ENCODE results near the gene OPHN1.
A peak's percentile ranks its signal among the peaks of the same experiment; 100 is the strongest.

The OPHN1 gene

DNA sequence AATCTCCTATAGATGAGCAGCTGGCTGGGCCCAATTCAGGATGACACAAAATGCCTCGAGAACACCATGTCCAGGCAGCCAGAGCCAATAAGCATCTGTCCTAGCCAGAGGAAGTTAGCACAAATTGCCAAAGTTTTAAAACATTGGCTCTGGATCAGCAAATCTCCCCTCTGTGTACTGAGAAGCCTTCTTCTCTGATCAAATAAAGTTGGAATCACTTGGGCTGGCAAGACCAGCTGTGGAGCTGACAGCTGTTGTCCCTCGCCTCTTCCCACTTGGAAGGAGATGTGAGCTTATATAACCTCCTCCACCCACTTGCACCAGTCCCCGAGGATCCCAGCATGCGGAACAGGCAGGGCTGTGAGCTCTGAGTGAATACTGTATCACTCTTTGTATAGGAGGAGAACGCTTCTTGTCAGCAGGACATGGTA lies 183.9 kb downstream of the OPHN1 start:
- no peak for DNase-seq (ENCODE audit: low read depth)

GRCh38 chrX:68238568-68238967 lies 194.7 kb downstream of the OPHN1 start:
- no peak for DNase-seq (ENCODE audit: low read depth)

GRCh38 chrX:68234171-68234910 lies 199.0 kb downstream of the OPHN1 start:
- no peak for DNase-seq (ENCODE audit: low read depth)

DNA sequence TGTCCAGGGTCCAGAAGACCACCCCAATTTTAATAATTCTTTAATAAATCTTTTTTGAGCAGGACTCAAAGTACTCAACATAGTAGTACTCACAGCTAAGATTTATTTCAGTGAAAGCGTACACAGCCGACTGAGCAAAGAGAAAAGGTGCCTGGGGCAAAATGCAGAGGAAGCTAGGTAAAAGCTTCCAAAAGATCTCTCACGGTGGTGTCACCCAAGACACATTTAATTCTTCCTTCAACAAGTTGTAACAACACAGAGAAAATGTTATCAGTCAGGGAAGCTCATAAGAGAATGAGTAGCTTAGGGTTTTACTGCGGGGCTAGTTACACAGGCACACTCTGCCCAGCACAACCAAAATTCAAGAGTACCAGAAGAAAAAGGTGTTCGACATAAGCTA lies 201.1 kb downstream of the OPHN1 start:
- DNase-seq (ENCODE audit: low read depth): no peak

- DNase-seq (ENCODE audit: low read depth): no peak
Observed at GRCh38 chrX:68209008-68209407, 224.3 kb downstream of the OPHN1 start.

DNA sequence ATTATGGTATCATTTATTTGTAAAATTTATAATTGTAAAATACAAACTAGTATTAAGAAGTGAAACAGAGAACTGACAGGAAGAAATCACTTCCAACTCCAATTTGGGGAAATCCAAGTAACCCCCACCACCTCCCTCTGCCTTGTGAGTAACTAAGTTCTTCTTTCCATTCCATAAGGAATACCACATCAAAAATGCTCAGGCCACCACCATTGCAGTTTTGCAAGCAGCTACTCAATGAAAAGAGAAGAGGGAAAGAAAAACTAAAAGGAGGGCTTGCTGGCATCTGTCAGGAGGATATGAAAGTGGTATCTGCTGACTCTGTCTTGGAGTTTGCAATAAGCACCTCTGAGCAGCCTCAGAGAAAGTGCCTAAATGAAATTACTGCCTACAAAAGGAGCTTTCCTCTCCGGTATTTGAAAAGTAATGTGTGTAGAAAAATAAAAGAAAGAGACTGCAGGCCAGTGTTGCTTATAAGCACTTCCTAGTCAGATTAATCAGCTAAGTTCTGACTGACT lies 228.7 kb downstream of the OPHN1 start:
- no peak for DNase-seq (ENCODE audit: low read depth)

- no peak for DNase-seq (ENCODE audit: low read depth)
Observed at GRCh38 chrX:68203646-68204045, 229.6 kb downstream of the OPHN1 start.

- no peak for DNase-seq (ENCODE audit: low read depth)
Observed at GRCh38 chrX:68203211-68203610, 230.1 kb downstream of the OPHN1 start.

DNA sequence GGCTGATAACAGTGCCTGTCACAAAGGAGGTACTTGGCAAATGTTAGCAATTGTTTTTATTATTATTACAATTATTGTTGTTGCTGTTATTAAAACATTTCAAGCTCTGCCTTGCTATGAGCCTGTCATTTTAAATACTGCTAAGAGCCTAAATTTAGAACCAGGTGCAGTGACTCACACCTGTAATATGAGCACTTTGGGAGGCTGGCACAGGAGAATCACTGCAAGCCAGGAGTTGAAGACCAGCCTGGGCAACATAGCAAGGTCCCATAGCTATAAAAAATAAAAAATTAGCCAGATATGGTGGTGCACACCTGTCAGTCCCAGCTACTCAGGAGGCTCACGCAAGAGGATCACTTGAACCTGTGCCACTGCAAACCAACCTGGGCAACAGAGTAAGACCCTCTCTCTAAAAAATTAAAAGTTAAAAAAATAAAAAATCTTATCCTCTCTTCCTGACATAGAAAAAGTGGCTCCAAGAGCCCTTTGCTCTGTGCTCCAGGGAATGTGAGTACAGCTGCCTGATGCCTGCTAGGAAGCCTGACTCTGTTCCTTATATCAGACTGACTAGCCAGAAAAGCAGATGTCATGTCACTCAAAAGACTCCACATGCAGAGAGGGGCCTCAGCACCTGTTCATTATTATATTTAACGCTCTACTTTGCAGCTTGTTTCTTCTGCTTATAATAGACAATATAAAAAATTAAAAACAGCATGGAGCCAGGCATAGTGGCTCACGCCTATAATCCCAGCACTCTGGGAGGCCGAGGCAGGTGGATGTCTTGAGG lies 234.0 kb downstream of the OPHN1 start:
- DNase-seq (ENCODE audit: low read depth): no peak

DNA sequence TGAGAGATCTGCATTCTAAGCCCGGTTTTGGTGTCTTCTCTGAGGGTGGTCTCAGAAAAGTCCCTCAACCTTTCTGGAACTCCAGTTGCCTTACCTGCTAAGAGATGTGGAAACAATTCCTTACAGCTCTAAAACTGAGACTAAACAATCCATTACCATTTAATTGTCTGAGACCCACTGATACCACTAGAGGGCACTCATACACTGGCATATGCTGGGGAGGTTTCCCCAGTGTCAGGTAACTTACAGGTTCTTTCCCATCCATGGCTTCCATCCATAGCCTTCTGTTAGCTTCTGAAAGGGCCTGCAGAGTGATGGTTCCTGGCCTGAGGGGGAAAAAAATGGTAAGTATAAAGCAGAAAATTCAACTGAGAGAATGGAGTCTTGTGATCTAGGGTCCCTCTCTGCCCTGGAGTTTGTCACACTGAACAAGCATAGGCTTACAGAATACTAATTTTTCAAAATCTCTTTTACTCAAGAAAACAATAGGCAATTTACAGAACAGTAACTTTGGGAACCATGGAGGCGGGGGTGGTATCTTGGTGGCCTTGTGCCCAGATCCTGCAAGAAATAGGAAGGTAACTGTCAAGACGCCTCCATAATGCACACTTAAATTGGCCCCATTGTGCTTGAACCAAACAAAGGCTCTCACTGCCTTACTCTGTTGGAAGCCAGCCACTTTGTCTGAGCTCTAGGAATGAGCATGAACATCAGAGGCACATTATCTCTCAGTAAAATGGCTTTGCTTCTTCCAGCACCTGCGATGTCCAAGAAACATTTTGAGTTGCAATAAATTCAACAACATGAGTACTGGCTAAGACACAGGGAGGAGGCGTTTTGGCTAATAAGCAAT lies 236.1 kb downstream of the OPHN1 start:
- DNase-seq (ENCODE audit: low read depth): no peak

DNA sequence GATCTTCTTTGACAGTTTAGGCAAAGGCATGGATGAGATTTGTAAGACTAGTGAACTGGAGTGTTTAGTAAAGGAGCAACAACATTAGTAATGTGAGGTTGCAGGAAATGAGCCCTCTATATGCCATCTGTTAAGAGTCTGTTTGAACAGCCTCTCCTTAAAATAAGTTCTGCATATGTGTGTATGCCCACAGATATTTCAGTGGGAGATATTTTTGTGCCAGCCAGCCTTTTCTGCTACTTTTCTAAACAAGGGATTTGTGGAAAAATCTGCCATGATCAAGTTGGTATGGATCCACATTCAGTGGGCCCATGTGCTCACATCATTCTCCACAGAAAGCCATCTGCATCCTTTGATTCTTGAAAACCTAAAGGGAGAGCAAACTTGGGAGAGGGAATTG lies 237.7 kb downstream of the OPHN1 start:
- no peak for DNase-seq (ENCODE audit: low read depth)

DNA sequence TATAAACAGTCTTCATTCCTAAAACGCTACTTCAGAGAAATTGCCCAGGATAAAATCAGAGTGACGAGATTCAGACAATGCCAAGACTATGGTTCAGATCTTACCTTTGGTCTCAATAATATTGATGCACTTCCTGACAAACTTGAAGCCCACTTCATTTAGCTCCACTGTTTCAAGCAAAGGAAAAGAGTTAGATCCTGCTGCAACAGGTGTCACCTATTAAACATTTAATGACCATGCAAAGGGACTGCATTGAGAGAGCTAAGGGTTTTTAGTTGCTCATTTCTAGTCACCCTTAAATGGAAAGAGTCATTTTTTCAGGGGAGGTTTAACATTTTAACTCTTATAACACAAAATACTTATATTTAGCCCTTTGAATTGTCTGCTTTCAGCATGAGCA lies 239.5 kb downstream of the OPHN1 start:
- DNase-seq (ENCODE audit: low read depth): no peak

GRCh38 chrX:68193234-68193633 lies 240.1 kb downstream of the OPHN1 start:
- no peak for DNase-seq (ENCODE audit: low read depth)

- no peak for DNase-seq (ENCODE audit: low read depth)
Observed at GRCh38 chrX:68190799-68191198, 242.5 kb downstream of the OPHN1 start.

- peak; percentile 49 for DNase-seq (ENCODE audit: low read depth)
Observed at GRCh38 chrX:68186552-68187262, 246.6 kb downstream of the OPHN1 start.

GRCh38 chrX:68185161-68185560 lies 248.1 kb downstream of the OPHN1 start:
- DNase-seq (ENCODE audit: low read depth): no peak

GRCh38 chrX:68183612-68184214 lies 249.6 kb downstream of the OPHN1 start:
- no peak for DNase-seq (ENCODE audit: low read depth)

DNA sequence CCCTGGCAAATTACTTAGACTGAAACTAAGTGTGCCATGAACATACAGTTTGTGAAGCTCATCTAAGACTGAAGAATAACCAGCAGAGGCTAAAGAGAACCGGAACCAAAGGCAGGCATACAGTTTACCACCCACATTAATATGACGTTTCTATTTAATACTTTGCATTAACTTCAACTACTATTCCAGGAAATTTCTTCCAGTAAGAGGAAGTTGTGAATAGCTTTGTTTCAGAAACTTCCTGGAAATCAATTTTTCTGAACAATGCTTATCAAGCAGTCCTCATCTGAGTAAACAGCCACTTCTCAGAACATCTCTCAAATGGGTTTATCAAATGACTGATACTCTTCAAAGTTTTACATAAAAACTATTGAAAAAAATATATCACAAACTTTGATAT lies 252.7 kb downstream of the OPHN1 start:
- DNase-seq (ENCODE audit: low read depth): no peak

- DNase-seq (ENCODE audit: low read depth): no peak
Observed at GRCh38 chrX:68179355-68179754, 253.9 kb downstream of the OPHN1 start.

- no peak for DNase-seq (ENCODE audit: low read depth)
Observed at GRCh38 chrX:68177542-68177941, 255.8 kb downstream of the OPHN1 start.

- no peak for DNase-seq (ENCODE audit: low read depth)
Observed at GRCh38 chrX:68175562-68175961, 257.7 kb downstream of the OPHN1 start.
